Activated T-cell treated with anti-CD3 and anti-CD28 coated beads for 24 hours (primary cell): ENCODE measurements around the gene ARHGAP28.

Source experiments
- DNase-seq: peaks from one replicate; pipeline ENCODE4 v3.0.0-alpha.2; 2020; ENCODE audit warnings: low read depth

The ARHGAP28 gene

DNA sequence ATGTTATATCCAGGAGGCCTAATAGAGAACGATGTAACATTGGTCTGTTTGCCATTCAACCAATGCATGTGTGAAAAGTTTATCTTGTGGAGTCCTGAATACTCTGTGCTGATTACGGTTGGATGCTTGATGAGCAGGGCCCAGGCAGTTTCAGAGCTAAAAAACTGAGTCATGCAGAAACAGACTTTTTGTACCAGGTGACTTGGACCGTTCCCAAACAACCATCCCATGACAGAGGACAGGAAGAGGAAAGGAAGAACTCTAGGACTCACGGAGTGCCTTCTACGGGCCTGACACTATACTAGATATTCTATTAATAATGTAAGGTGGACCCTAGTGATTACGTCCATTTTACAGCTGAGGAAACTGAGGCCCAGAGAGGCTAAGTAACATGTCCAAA, 142.1 kb downstream of the ARHGAP28 start:
- DNase-seq: no peak

DNA sequence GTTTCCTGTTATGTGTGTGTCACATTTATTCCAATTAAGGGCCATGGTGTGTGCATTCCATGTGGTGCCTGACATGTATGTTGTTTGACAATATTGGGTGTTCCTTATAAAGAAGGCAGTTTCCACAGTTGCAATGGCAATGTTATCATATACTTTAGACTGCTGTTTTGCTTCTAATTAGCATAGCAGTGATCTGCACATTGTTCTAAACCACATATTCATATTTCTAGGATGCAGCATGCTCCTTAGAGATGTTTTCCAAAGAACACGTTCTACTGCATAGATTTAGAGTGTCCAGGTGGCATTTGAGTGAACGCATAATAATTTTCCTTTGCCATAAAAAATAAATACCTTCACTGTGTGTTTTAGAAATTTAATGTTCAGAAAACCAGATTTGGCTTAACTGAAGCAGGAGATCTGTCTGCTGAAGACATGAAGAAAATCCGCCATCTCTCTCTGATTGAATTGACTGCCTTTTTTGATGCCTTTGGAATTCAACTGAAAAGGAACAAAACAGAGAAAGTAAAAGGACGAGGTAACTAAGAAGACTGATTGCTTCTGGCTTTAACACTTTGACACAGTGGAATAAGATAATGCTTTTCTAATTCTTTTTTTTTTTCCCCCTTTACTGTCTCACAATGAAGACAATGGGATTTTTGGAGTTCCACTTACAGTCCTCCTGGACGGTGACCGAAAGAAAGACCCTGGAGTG, 143.7 kb downstream of the ARHGAP28 start:
- DNase-seq: no peak

DNA sequence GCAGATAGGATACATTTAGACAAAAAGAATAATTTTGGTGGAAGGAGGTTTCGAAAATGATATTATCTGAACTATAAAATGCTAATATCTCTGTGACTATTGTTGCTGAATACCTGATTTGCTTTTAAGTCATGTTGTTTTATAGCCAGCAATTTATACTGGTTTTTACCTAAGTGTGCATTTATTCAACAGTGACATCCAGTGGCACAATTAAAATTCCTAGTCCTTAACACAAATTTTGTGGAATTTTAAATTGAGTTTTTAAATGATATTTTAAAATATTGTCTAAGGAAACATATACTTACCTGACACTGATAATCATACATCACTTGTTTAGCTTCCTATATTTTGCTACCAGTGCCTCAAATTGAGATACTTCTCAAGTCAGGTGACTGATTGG, 144.8 kb downstream of the ARHGAP28 start:
- no peak for DNase-seq

GRCh38 chr18:6875749-6876148, 146.2 kb downstream of the ARHGAP28 start:
- no peak for DNase-seq

- DNase-seq: no peak
Observed at GRCh38 chr18:6876641-6877041, 147.1 kb downstream of the ARHGAP28 start.

DNA sequence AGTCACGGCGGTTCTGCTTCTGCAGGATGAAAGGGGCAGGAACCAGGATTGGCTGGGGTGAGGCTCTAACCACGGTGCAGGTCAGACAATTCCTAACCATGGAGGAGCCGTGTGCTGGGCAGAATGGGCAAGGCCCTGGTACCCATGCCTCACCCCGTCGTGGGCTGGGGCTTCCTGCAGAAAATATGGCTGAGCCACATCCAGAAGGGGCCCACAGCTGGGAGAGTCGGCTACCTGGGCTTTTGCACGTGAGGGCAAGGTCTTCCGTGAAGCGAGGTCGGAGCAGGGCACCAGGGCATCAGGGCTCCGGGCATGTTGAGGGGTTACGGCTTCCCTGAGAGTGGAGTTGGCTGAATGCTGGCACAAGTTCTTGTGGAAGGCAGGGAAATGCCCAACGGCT, 147.8 kb downstream of the ARHGAP28 start:
- DNase-seq: no peak

GRCh38 chr18:6878556-6879297, 149.2 kb downstream of the ARHGAP28 start:
- no peak for DNase-seq

GRCh38 chr18:6879508-6880195, 150.1 kb downstream of the ARHGAP28 start:
- DNase-seq: no peak

- no peak for DNase-seq
Observed at GRCh38 chr18:6881034-6881820, 151.7 kb downstream of the ARHGAP28 start.

GRCh38 chr18:6882401-6882800, 152.9 kb downstream of the ARHGAP28 start:
- no peak for DNase-seq

GRCh38 chr18:6885006-6885481, 155.5 kb downstream of the ARHGAP28 start:
- DNase-seq: no peak

GRCh38 chr18:6885992-6886796, 156.7 kb downstream of the ARHGAP28 start:
- DNase-seq: no peak

- DNase-seq: no peak
Observed at GRCh38 chr18:6886797-6887330, 157.3 kb downstream of the ARHGAP28 start.

DNA sequence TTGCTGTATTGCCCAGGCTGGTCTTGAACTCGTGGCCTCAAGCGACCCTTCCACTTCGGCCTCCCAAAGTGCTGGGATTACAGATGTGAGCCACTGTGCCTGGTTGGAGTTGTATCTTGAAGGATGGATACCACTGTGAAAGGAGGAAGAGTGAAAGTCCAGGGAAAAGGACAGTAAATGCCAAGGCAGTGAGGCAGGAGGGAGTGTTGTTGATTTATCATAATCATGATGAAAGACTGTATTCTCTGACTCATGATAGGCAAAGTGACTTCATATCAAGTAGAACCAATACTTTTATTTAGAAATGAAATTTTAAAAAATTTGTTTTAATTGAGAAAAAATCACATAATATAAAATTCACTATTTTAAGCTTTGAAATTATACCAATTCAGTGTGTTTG, 162.3 kb downstream of the ARHGAP28 start:
- no peak for DNase-seq

GRCh38 chr18:6901286-6901926, 171.9 kb downstream of the ARHGAP28 start:
- no peak for DNase-seq

- no peak for DNase-seq
Observed at GRCh38 chr18:6917072-6917471, 187.6 kb downstream of the ARHGAP28 start.

GRCh38 chr18:6920099-6920955, 190.8 kb downstream of the ARHGAP28 start:
- DNase-seq: no peak

- DNase-seq: no peak
Observed at GRCh38 chr18:6921571-6921970, 192.1 kb downstream of the ARHGAP28 start.

GRCh38 chr18:6923220-6923619, 193.7 kb downstream of the ARHGAP28 start:
- DNase-seq: no peak

GRCh38 chr18:6927153-6927552, 197.6 kb downstream of the ARHGAP28 start:
- no peak for DNase-seq
